B cell (primary cell): ENCODE measurements around the gene PRKCZ. TPM values are rescaled to one million over a fixed set of nuclear protein-coding genes. Genes with fewer than 3 reads are reported as not detected.

ENCODE experiments used
- ATAC-seq: fragments of 200-7000 bp; cut with Tn5 transposase; one replicate; pipeline ENCODE4 v1.10.0; 2021; ENCODE audit warnings: low read depth, mild to moderate bottlenecking, moderate number of reproducible peaks, moderate library complexity
- CTCF ChIA-PET: fragments of 350-600 bp; sonication (Branson Sonifier 250); formaldehyde crosslinking; loops from one replicate; lab custom pipeline; 2021; ENCODE audit warnings: antibody characterized with exemption, inconsistent platforms; lab: Charles Lee
- POLR2A ChIA-PET: fragments of 350-600 bp; sonication (Branson Sonifier 250); formaldehyde crosslinking; loops from one replicate; lab custom pipeline; 2021; ENCODE audit warnings: antibody characterized with exemption; lab: Charles Lee
- DNase-seq: peaks from one replicate; pipeline ENCODE4 v3.0.0; 2013
- H2AFZ ChIP-seq: 2 replicates; pipeline ENCODE4 v1.6.1; 2012; ENCODE audit warnings: mild to moderate bottlenecking, low read depth, low read length; ENCODE audit not compliant: insufficient read depth, poor library complexity, severe bottlenecking
- H3K27ac ChIP-seq, 2 donors: 1 replicate in 1 of 2; 2 replicates in 1 of 2; pipeline ENCODE4 v1.5.1; 2012 to 2013; ENCODE audit warnings: low read length in 2 of 2, mild to moderate bottlenecking in 2 of 2, moderate library complexity in 1 of 2
- H3K27me3 ChIP-seq, 4 experiments: fragments of 200-600 bp in 1 of 4; sonication (generic) in 1 of 4; replicated peaks in 1 of 4; 1 replicate in 2 of 4; 2 replicates in 2 of 4; pipeline versions ENCODE4 v1.6.1 to v1.7.0; 2013 to 2016; ENCODE audit warnings: low read length in 3 of 4, mild to moderate bottlenecking in 2 of 4, mixed read lengths in 1 of 4, moderate library complexity in 1 of 4; ENCODE audit not compliant: insufficient read depth in 4 of 4, control insufficient read depth in 3 of 4; ENCODE audit errors: control extremely low read depth in 1 of 4
- H3K36me3 ChIP-seq, 2 experiments: replicated peaks in 1 of 2; 1 replicate in 1 of 2; 2 replicates in 1 of 2; pipeline versions ENCODE4 v1.6.1 to v1.7.1; 2013; ENCODE audit warnings: low read length in 1 of 2; ENCODE audit not compliant: insufficient read depth in 2 of 2, control insufficient read depth in 1 of 2; ENCODE audit errors: control extremely low read depth in 1 of 2, extremely low read depth in 1 of 2
- H3K4me1 ChIP-seq, 2 donors: fragments of 200-600 bp in 1 of 2; sonication (generic) in 1 of 2; 1 replicate in 1 of 2; 2 replicates in 1 of 2; pipeline versions ENCODE4 v1.5.1 to v1.6.1; 2013 to 2017; ENCODE audit warnings: low read length in 2 of 2; ENCODE audit not compliant: control insufficient read depth in 2 of 2, insufficient read depth in 2 of 2
- H3K4me2 ChIP-seq: replicated peaks from 2 replicates; pipeline ENCODE3; 2012; ENCODE audit warnings: mild to moderate bottlenecking, low read depth, low read length; ENCODE audit not compliant: poor library complexity, severe bottlenecking
- H3K4me3 ChIP-seq, 5 experiments: fragments of 200-600 bp in 1 of 5; sonication (generic) in 1 of 5; 1 replicate in 3 of 5; 2 replicates in 2 of 5; pipeline versions ENCODE4 v1.5.1 to v1.7.0; 2011 to 2016; ENCODE audit warnings: low read length in 4 of 5, mild to moderate bottlenecking in 4 of 5, low read depth in 2 of 5, control low read depth in 1 of 5, moderate library complexity in 1 of 5; ENCODE audit not compliant: insufficient read depth in 1 of 5; ENCODE audit errors: control extremely low read depth in 1 of 5, extremely low read depth in 1 of 5
- H3K79me2 ChIP-seq: fragments of 200-600 bp; sonication (generic); one replicate; pipeline ENCODE4 v1.6.0; 2016; ENCODE audit warnings: low read length; ENCODE audit not compliant: control insufficient read depth, insufficient read depth
- H3K9ac ChIP-seq: fragments of 200-600 bp; sonication (generic); 2 replicates; pipeline ENCODE4 v1.6.1; 2017; ENCODE audit warnings: mild to moderate bottlenecking, low read length, moderate library complexity
- H3K9me3 ChIP-seq, 3 donors: one replicate each; pipeline versions ENCODE4 v1.6.1 to v1.7.1; 2013; ENCODE audit warnings: low read length in 2 of 3; ENCODE audit not compliant: control insufficient read depth in 2 of 3, insufficient read depth in 1 of 3; ENCODE audit errors: control extremely low read depth in 1 of 3
- H4K20me1 ChIP-seq: 2 replicates; pipeline ENCODE4 v1.6.0; 2012; ENCODE audit warnings: mild to moderate bottlenecking, low read length; ENCODE audit not compliant: insufficient read depth, control insufficient read depth, poor library complexity, severe bottlenecking
- H3K27ac Mint-ChIP-seq: one replicate; pipeline ENCODE4 v1.8.0; 2021; ENCODE audit warnings: mixed read lengths
- H3K27me3 Mint-ChIP-seq: one replicate; pipeline ENCODE4 v1.8.0; 2021; ENCODE audit warnings: mixed read lengths
- H3K4me1 Mint-ChIP-seq: one replicate; pipeline ENCODE4 v1.8.0; 2021; ENCODE audit warnings: mixed read lengths
- H3K4me3 Mint-ChIP-seq: one replicate; pipeline ENCODE4 v1.8.0; 2021; ENCODE audit warnings: mixed read lengths
- H3K9me3 Mint-ChIP-seq: one replicate; pipeline ENCODE4 v1.8.0; 2022; ENCODE audit warnings: mixed read lengths; ENCODE audit not compliant: insufficient read depth
- CTCF ChIP-seq: fragments of 200-600 bp; IDR thresholded peaks from one replicate; pipeline ENCODE4 v1.8.0; 2022; ENCODE audit warnings: antibody characterized with exemption, mild to moderate bottlenecking
- EZH2 ChIP-seq: IDR thresholded peaks from 2 replicates; pipeline ENCODE4 v1.6.1; 2012; ENCODE audit warnings: borderline replicate concordance, low read depth, mild to moderate bottlenecking, moderate library complexity, low read length; ENCODE audit not compliant: insufficient read depth, poor library complexity, severe bottlenecking
- WGBS: methylation state at CpG from one replicate; pipeline ENCODE4 v1.1.5; 2013; ENCODE audit warnings: missing lambda C conversion rate; ENCODE audit not compliant: insufficient coverage; 5-methylcytosine and 5-hydroxymethylcytosine counted together
- intact Hi-C: fragments of 100-400 bp; cut with micrococcal nuclease; formaldehyde crosslinking; loops from one replicate; pipeline ENCODE4 v1.10.0; 2022
- polyA plus RNA-seq: library from polyadenylated mRNA; depleted of rRNA; stranded (reverse); fragments of >200 nt; gene quantifications from 2 replicates; pipeline ENCODE4 v1.2.3, GENCODE V29; 2012
- total RNA-seq, 2 donors: library from RNA; stranded (reverse); fragments of 120-200 nt in 1 of 2; gene quantifications; 1 replicate in 1 of 2; 2 replicates in 1 of 2; pipeline versions ENCODE4 v1.2.3 to v1.2.4, GENCODE V29; 2013 to 2022

The PRKCZ gene
- total and polyA plus RNA-seq, 2 donors (not counting 1 experiment from before 2014, with no cell fraction given), result 17.9 to 53.2 TPM

- H3K79me2 ChIP-seq, result no peaks in the 10 kb centered on the region
- ChIA-PET CTCF (interaction anchor here (0.7 to 4.6 kb wide), 12 partner anchors 12 to 1509 kb away, joined by 3 to 51 read pairs (median 11); partner anchors contain the start of gene WRAP73), POLR2A (no interaction called here)
- peaks cover 6% of the 10 kb centered on the region for H4K20me1 ChIP-seq
- intact Hi-C loops, result no loop called here
- H2AFZ ChIP-seq, result no peak overlapping the region
- no peak for ATAC-seq
- 100% methylated on average over 1 of the region's 4 CpGs for WGBS
- H3K9me3 ChIP-seq, result no peaks in the 10 kb centered on the region
- Mint-ChIP-seq H3K4me1 (peaks cover 6% of the 10 kb centered on the region), H3K27me3 (no peaks in the 10 kb centered on the region), H3K4me3 (no peak overlapping the region), H3K27ac (no peak overlapping the region), H3K9me3 (no peaks in the 10 kb centered on the region)
- H3K9ac ChIP-seq, result no peak overlapping the region
- H3K27ac ChIP-seq, result no peak overlapping the region
- H3K4me1 ChIP-seq, result peaks cover 0 to 4% of the 10 kb centered on the region in 2 donors
- no peak overlapping the region for H3K4me3 ChIP-seq
- no peaks in the 10 kb centered on the region for H3K27me3 ChIP-seq
- peaks cover 0 to 2% of the 10 kb centered on the region in 2 experiments for H3K36me3 ChIP-seq
- no peak overlapping the region for H3K4me2 ChIP-seq
- no peak for DNase-seq
- TF ChIP-seq CTCF, result no peak
- no peak for TF ChIP-seq EZH2
Measured at GRCh38 chr1:2141025-2141424, 90.8 kb downstream of the PRKCZ start.

GRCh38 chr1:2143814-2144500, 93.7 kb downstream of the PRKCZ start:
- no peaks in the 10 kb centered on the region for H3K27me3 Mint-ChIP-seq
- DNase-seq, result no peak
- TF ChIP-seq CTCF (no peak), EZH2 (no peak)
- H3K9me3 Mint-ChIP-seq, result no peaks in the 10 kb centered on the region
- Histone ChIP-seq H3K9me3 (no peaks in the 10 kb centered on the region), H3K27ac (no peak overlapping the region), H3K4me2 (no peak overlapping the region), H3K27me3 (no peaks in the 10 kb centered on the region), H3K9ac (no peak overlapping the region), H3K79me2 (no peaks in the 10 kb centered on the region), H2AFZ (no peak overlapping the region), H3K4me1 (peaks cover 8 to 12% of the 10 kb centered on the region in 2 donors), H3K4me3 (no peak overlapping the region), H4K20me1 (peaks cover 6% of the 10 kb centered on the region), H3K36me3 (peaks cover 0 to 8% of the 10 kb centered on the region in 2 experiments)
- POLR2A ChIA-PET, result no interaction called here
- no peak overlapping the region for H3K4me3 Mint-ChIP-seq
- WGBS, result 95% methylated on average over 26 of the region's 30 CpGs
- ATAC-seq, result no peak
- H3K4me1 Mint-ChIP-seq, result peaks cover 4% of the 10 kb centered on the region
- H3K27ac Mint-ChIP-seq, result no peak overlapping the region
- CTCF ChIA-PET, result interaction anchor here (1.4 kb wide), 1 partner anchor 51 kb away, joined by 3 read pairs; no protein-coding TSS in a partner anchor
- intact Hi-C loops, result no loop called here
